HepG2 (cell line): Measurements from ENCODE around the gene ARHGEF10L. TPM values are rescaled to one million over a fixed set of nuclear protein-coding genes. Genes with fewer than 3 reads are reported as not detected.

ENCODE experiments used
- ATAC-seq: fragments of 200-7000 bp; cut with Tn5 transposase; 3 replicates; pipeline ENCODE4 v1.9.1; 2020; ENCODE audit warnings: mild to moderate bottlenecking, moderate library complexity
- BruUV-seq: library from RNA; stranded (reverse); fragments of 400-500 nt; replicated peaks from 2 replicates; lab custom pipeline; 2021; lab: Mats Ljungman, UMichigan
- CTCF ChIA-PET: fragments of 300-600 bp; formaldehyde crosslinking; extraction: SDS; loops from one replicate; lab custom pipeline; 2021; ENCODE audit warnings: low total read pairs, inconsistent platforms, low intra/inter-chr PET ratio; lab: Yijun Ruan, JAX
- POLR2A ChIA-PET: fragments of 350-600 bp; sonication (Branson Sonifier 250); formaldehyde crosslinking; loops from one replicate; lab custom pipeline; 2020; ENCODE audit warnings: antibody characterized with exemption, inconsistent platforms; lab: Yijun Ruan, JAX
- DNase-seq: peaks from one replicate; pipeline ENCODE4 v3.0.0-alpha.2; 2015; ENCODE audit warnings: low spot score
- FAIRE-seq: peaks from 3 replicates; lab custom pipeline; 2011; peaks lifted over from hg19 to GRCh38; lab: Jason Lieb, UNC
- H2AFZ ChIP-seq: one replicate; pipeline ENCODE4 v1.6.1; 2011; ENCODE audit warnings: low read length, inconsistent platforms
- H3K27ac ChIP-seq: fragments of 300-600 bp; 3 replicates; pipeline ENCODE4 v1.8.0; 2011; ENCODE audit warnings: mixed run types, mild to moderate bottlenecking, mixed read lengths, low read length, inconsistent platforms; ENCODE audit not compliant: insufficient read depth; ENCODE audit errors: extremely low read length
- H3K27me3 ChIP-seq, 2 experiments: fragments of 200-600 bp in 1 of 2; 2 replicates in 1 of 2; 3 replicates in 1 of 2; pipeline versions ENCODE4 v1.6.0 to v1.8.0; 2011; ENCODE audit warnings: low read length in 2 of 2, mild to moderate bottlenecking in 2 of 2, moderate library complexity in 2 of 2, inconsistent platforms in 1 of 2; ENCODE audit not compliant: insufficient read depth in 2 of 2, control insufficient read depth in 1 of 2
- H3K36me3 ChIP-seq, 2 experiments: fragments of 200-600 bp in 1 of 2; replicated peaks in 1 of 2; 2 replicates in 1 of 2; 3 replicates in 1 of 2; pipeline versions ENCODE4 v1.5.1 to v1.8.0; 2011; ENCODE audit warnings: low read length in 2 of 2, inconsistent platforms in 1 of 2; ENCODE audit not compliant: insufficient read depth in 2 of 2, control insufficient read depth in 1 of 2
- H3K4me1 ChIP-seq: 2 replicates; pipeline ENCODE4 v1.5.1; 2012; ENCODE audit warnings: low read length, inconsistent platforms; ENCODE audit not compliant: insufficient read depth
- H3K4me2 ChIP-seq: 2 replicates; pipeline ENCODE4 v1.6.0; 2011; ENCODE audit warnings: low read depth, low read length, inconsistent platforms
- H3K4me3 ChIP-seq, 3 experiments: fragments of 200-600 bp in 1 of 3; sonication (generic), shearing (Covaris generic) in 1 of 3; replicated peaks in 1 of 3; 2 replicates each; pipeline ENCODE4 v1.5.1; 2011 to 2016; ENCODE audit warnings: low read length in 3 of 3, inconsistent platforms in 2 of 3, low read depth in 2 of 3, mild to moderate bottlenecking in 2 of 3, control low read depth in 1 of 3, mixed read lengths in 1 of 3; ENCODE audit not compliant: insufficient read depth in 1 of 3
- H3K79me2 ChIP-seq: one replicate; pipeline ENCODE4 v1.6.1; 2011; ENCODE audit warnings: low read length, inconsistent platforms; ENCODE audit not compliant: insufficient read depth
- H3K9ac ChIP-seq: 2 replicates; pipeline ENCODE4 v1.6.0; 2011; ENCODE audit warnings: mild to moderate bottlenecking, low read depth, low read length, inconsistent platforms; ENCODE audit not compliant: insufficient read depth
- H3K9me3 ChIP-seq: 2 replicates; pipeline ENCODE4 v1.5.1; 2012; ENCODE audit warnings: mild to moderate bottlenecking, low read length
- H4K20me1 ChIP-seq: 2 replicates; pipeline ENCODE4 v1.6.0; 2011; ENCODE audit warnings: inconsistent platforms, mild to moderate bottlenecking, low read length, moderate library complexity; ENCODE audit not compliant: insufficient read depth
- CAMTA2 ChIP-seq: sonication (generic); formaldehyde crosslinking; IDR thresholded peaks from 2 replicates; pipeline ENCODE4 v1.4.0; 2020; ENCODE audit warnings: mild to moderate bottlenecking, missing genetic modification reagents, borderline replicate concordance
- HNRNPL ChIP-seq: fragments of 200-400 bp; formaldehyde crosslinking; IDR thresholded peaks from 2 replicates; pipeline ENCODE4 v1.6.1; 2017; ENCODE audit warnings: mild to moderate bottlenecking, low read depth, low read length
- HNRNPLL ChIP-seq: fragments of 200-400 bp; formaldehyde crosslinking; IDR thresholded peaks from 2 replicates; pipeline ENCODE4 v1.6.1; 2017; ENCODE audit warnings: mild to moderate bottlenecking, low read depth, low read length; ENCODE audit not compliant: poor library complexity, severe bottlenecking
- ISX ChIP-seq: sonication (generic); formaldehyde crosslinking; conservative IDR thresholded peaks from 2 replicates; pipeline ENCODE4 v1.5.0; 2020; ENCODE audit warnings: missing genetic modification reagents
- ZBTB2 ChIP-seq: sonication (generic); formaldehyde crosslinking; IDR thresholded peaks from 2 replicates; pipeline ENCODE4 v1.8.0; 2022; ENCODE audit warnings: low read depth, missing genetic modification reagents
- ZNF138 ChIP-seq: sonication (generic); formaldehyde crosslinking; IDR thresholded peaks from 2 replicates; pipeline ENCODE4 v1.5.0; 2020; ENCODE audit warnings: mild to moderate bottlenecking, low read depth, missing genetic modification reagents
- ZNF660 ChIP-seq: sonication (generic); formaldehyde crosslinking; IDR thresholded peaks from 2 replicates; pipeline ENCODE4 v1.5.1; 2020; ENCODE audit warnings: mild to moderate bottlenecking, low read depth, missing genetic modification reagents, borderline replicate concordance
- WGBS: methylation state at CpG from one replicate; pipeline ENCODE4 v1.1.6; 2017; ENCODE audit warnings: low lambda C conversion rate; 5-methylcytosine and 5-hydroxymethylcytosine counted together
- in situ Hi-C: cut with HindIII; loops from 2 replicates; pipeline ENCODE4 v1.10.0; 2017; ENCODE audit warnings: low pct_unique_long_range_greater_than_20kb; ENCODE audit not compliant: extremely low pct_ligation_motif_present
- intact Hi-C: fragments of 100-400 bp; cut with micrococcal nuclease; formaldehyde crosslinking; loops from one replicate; pipeline ENCODE4 v1.10.0; 2022; ENCODE audit not compliant: unreplicated experiment
- polyA plus RNA-seq, 8 experiments: library from polyadenylated mRNA; depleted of rRNA in 3 of 8; stranded (reverse) in 7 of 8; unstranded in 1 of 8; fragments of >200 nt; fragmentation: Illumina TruSeq in 4 of 8; extraction: Trizol in 4 of 8; gene quantifications; 2 replicates each; pipeline versions ENCODE4 v1.2.1 to v1.2.3, GENCODE V29; 2011 to 2016; ENCODE audit warnings: low read depth in 4 of 8, missing spikeins in 1 of 8, mixed read lengths in 1 of 8; ENCODE audit not compliant: insufficient read depth in 1 of 8
- total RNA-seq, 5 experiments: library from RNA; depleted of rRNA; stranded (reverse); fragments of >200 nt; fragmentation: Illumina TruSeq; extraction: Trizol; gene quantifications; 2 replicates each; pipeline ENCODE4 v1.2.3, GENCODE V29; 2016; ENCODE audit warnings: low read depth in 1 of 5
- TF ChIP-seq, protein P1 (sequence below): sonication (generic); formaldehyde crosslinking; IDR thresholded peaks from 2 replicates; pipeline ENCODE4 v1.4.0; 2020; ENCODE audit warnings: mild to moderate bottlenecking, missing genetic modification reagents

The ARHGEF10L gene
- total and polyA plus RNA-seq, 2 of the 13 experiments (the other 11 are each of a cell fraction or from before 2014, with no cell fraction given) = 46.5 to 78.3 TPM

GRCh38 chr1:17520041-17520440, 19.5 kb upstream of the ARHGEF10L start:
- H3K4me2 ChIP-seq = no peak overlapping the region
- no peak overlapping the region for H3K4me3 ChIP-seq
- H3K27ac ChIP-seq = no peak overlapping the region

DNA sequence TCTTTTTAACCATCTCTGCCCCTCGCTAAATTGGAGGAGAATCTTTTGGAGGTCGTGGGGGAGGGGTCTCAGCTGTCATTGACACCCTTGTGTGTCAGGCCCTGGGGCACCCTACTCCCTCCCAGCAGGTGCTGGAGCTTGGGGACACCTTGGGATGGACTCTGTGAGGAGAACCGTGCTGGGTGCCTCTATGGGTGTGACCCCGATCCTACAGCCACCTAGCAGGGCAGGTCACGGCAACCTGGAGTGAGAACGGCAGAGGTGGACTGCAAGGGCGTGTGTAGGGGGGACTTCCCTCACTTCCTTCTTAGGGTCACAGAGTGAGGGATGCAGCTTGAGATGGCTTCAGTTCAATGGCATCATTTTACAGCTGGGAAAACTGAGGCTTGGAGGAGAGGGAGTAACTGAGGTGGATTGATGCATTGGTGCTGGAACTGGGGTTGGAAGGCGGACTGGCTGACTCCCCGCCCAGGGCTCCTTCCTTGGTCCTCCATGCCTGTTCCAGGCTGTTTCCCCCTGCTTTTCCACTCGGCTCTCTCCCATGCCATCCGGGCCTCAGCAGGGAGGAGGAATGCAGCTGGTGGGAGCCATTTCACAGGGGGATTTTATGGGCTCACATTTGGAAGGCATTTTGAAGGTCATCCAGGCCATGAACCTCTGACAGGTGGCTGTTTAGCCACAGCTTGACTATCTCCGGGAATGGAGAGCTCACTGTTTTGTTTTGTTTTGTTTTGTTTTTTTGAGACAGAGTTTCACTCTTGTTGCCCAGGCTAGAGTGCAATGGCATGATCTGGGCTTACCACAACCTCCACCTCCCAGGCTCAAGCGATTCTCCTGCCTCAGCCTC, 18.8 kb upstream of the ARHGEF10L start:
- H3K27ac ChIP-seq = no peak overlapping the region
- ChIA-PET CTCF (no interaction called here), POLR2A (no interaction called here)
- H3K79me2 ChIP-seq = no peaks in the 10 kb centered on the region
- H3K27me3 ChIP-seq = peaks cover 3 to 15% of the 10 kb centered on the region in 2 experiments; a peak in 4 of 5 replicates
- DNase-seq (no peak), ATAC-seq (no peak), FAIRE-seq (no peak)
- no peaks in the 10 kb centered on the region for H3K9me3 ChIP-seq
- H3K4me1 ChIP-seq = peaks cover 20% of the 10 kb centered on the region
- H3K4me2 ChIP-seq = no peak overlapping the region
- 31% methylated on average over 12 of the region's 13 CpGs for WGBS
- intact Hi-C loops (no loop called here), in situ Hi-C loops (no loop called here)
- no TSS peak for BruUV-seq
- TF ChIP-seq ZBTB2 = no peak
- TF ChIP-seq HNRNPLL = no peak
- TF ChIP-seq ZNF138 = no peak
- no peak for TF ChIP-seq CAMTA2 (CRISPR knock-in tag)
- TF ChIP-seq, protein P1, sequence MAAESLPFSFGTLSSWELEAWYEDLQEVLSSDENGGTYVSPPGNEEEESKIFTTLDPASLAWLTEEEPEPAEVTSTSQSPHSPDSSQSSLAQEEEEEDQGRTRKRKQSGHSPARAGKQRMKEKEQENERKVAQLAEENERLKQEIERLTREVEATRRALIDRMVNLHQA = no peak
- no peak for TF ChIP-seq ISX (CRISPR knock-in tag)
- no peak overlapping the region for H3K9ac ChIP-seq
- H2AFZ ChIP-seq = no peak overlapping the region
- H4K20me1 ChIP-seq = no peaks in the 10 kb centered on the region
- no peak overlapping the region; a peak in 1 of 6 replicates for H3K4me3 ChIP-seq
- no peaks in the 10 kb centered on the region for H3K36me3 ChIP-seq

More at GRCh38 chr1:17520041-17520440, 19.5 kb upstream of the ARHGEF10L start:
- Histone ChIP-seq H3K4me1 (peaks cover 22% of the 10 kb centered on the region), H3K36me3 (no peaks in the 10 kb centered on the region), H3K9ac (no peak overlapping the region), H3K27me3 (peaks cover 3 to 15% of the 10 kb centered on the region in 2 experiments; a peak in 4 of 5 replicates), H2AFZ (no peak overlapping the region), H3K79me2 (no peaks in the 10 kb centered on the region), H3K9me3 (no peaks in the 10 kb centered on the region), H4K20me1 (no peaks in the 10 kb centered on the region)
- in situ Hi-C loops = no loop called here
- POLR2A ChIA-PET = no interaction called here
- CTCF ChIA-PET = no interaction called here
- FAIRE-seq (no peak), DNase-seq (no peak), ATAC-seq (no peak)
- TF ChIP-seq ZNF660 (CRISPR knock-in tag) (no peak), HNRNPL (0 out of 2 replicates have a peak, but pooled peaks have one; percentile 41)
- 24% methylated on average over 10 of the region's 12 CpGs for WGBS
- intact Hi-C loops = no loop called here
- BruUV-seq = no TSS peak
